ENCODE results near the gene TBX6. TPM values are rescaled to one million over a fixed set of nuclear protein-coding genes. Genes with fewer than 3 reads are reported as not detected.

TBX6 gene
- total and polyA plus RNA-seq, 2 donors (not counting 3 experiments of a cell fraction or from before 2014, with no cell fraction given) = 0.40 to 0.60 TPM

DNA sequence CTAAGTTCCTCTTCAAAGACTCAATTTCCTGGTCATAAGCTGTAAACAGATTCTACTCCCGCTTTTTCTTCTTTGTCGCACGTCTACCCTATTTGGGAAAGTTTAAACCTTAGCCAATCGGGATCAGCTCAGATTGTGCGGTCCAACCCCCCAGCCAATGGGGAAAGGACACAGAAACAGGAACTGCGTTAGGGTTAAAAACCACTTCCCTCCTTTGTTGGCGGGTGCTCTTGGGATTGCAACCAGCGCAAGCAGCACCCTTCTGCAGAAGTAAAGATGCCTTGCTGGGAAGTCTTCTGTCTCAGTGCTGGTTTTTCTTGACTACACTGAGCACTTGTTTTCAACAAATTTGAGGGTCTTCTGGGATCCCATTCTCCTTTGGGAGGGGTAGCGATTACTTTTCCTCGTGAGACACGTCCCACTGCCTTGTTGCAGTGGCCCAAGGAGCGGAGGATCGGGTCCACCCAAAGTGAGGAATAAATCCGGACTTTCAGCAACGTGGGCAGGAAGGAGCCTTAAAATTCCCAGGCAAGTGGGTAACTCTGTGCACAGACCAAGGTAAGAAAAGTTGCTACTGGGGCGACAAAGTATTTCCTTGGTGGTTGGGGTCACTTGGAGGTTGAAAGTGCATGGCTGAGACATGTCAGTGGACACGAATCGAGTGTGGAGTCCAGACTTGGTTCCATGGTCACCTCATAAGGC lies 5.3 kb upstream of the TBX6 start:
- CTCF ChIA-PET = interaction anchor here (1.7 kb wide), 1 partner anchor 16 kb away, joined by 7 read pairs; no protein-coding TSS in a partner anchor
- dilution Hi-C loops (cut with MboI; ENCODE audit: extremely low pct_ligation_motif_present, low sequenced_read_pairs) = no loop called here

More for the DNA sequence above, 5.3 kb upstream of the TBX6 start:
- no peak overlapping the region for H3K27ac ChIP-seq (ENCODE audit: insufficient read depth, low read depth, low read length)
- no peak overlapping the region for H3K9ac ChIP-seq (replicated peaks; ENCODE audit: extremely low read depth, insufficient read depth, low read length)
- H3K9me1 ChIP-seq (replicated peaks; ENCODE audit: control insufficient read depth, extremely low read depth, insufficient read depth, low read length) = no peaks in the 10 kb centered on the region
- TF ChIP-seq, protein P1, sequence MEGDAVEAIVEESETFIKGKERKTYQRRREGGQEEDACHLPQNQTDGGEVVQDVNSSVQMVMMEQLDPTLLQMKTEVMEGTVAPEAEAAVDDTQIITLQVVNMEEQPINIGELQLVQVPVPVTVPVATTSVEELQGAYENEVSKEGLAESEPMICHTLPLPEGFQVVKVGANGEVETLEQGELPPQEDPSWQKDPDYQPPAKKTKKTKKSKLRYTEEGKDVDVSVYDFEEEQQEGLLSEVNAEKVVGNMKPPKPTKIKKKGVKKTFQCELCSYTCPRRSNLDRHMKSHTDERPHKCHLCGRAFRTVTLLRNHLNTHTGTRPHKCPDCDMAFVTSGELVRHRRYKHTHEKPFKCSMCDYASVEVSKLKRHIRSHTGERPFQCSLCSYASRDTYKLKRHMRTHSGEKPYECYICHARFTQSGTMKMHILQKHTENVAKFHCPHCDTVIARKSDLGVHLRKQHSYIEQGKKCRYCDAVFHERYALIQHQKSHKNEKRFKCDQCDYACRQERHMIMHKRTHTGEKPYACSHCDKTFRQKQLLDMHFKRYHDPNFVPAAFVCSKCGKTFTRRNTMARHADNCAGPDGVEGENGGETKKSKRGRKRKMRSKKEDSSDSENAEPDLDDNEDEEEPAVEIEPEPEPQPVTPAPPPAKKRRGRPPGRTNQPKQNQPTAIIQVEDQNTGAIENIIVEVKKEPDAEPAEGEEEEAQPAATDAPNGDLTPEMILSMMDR (IDR thresholded peaks at IDR 0.05; ENCODE audit: extremely low read depth in 1 of 2, insufficient read depth in 1 of 2, low read depth in 1 of 2, low read length in 2 of 2) = no peak
- TF ChIP-seq EZH2 (IDR thresholded peaks at IDR 0.05; ENCODE audit: borderline replicate concordance, low read depth, low read length, severe bottlenecking) = no peak
- no peak for TF ChIP-seq MYC (IDR thresholded peaks at IDR 0.05; ENCODE audit: low read depth, low read length)
- TF ChIP-seq, protein P2, sequence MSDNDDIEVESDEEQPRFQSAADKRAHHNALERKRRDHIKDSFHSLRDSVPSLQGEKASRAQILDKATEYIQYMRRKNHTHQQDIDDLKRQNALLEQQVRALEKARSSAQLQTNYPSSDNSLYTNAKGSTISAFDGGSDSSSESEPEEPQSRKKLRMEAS (IDR thresholded peaks at IDR 0.05; ENCODE audit: insufficient read depth, insufficient read length) = no peak
- TF ChIP-seq POLR2AphosphoS5 (IDR thresholded peaks at IDR 0.05; ENCODE audit: insufficient read depth, low read depth, low read length) = no peak
- TF ChIP-seq GATA2 (IDR thresholded peaks at IDR 0.05; ENCODE audit: insufficient read depth, insufficient read length, low read depth, low read length) = no peak
- TF ChIP-seq POLR2A (IDR thresholded peaks at IDR 0.05; ENCODE audit: low read depth, low read length) = no peak
- TF ChIP-seq FOS (IDR thresholded peaks at IDR 0.05; ENCODE audit: borderline replicate concordance, insufficient read depth, low read length) = no peak
- TF ChIP-seq JUN (IDR thresholded peaks at IDR 0.05; ENCODE audit: borderline replicate concordance, insufficient read depth, insufficient read length, low read depth) = no peak
- FAIRE-seq = no peak
- H3K27me3 ChIP-seq (ENCODE audit: control insufficient read depth in 2 of 2, insufficient read depth in 2 of 2, low read length in 2 of 2) = no peaks in the 10 kb centered on the region
- no TSS peak for BruUV-seq (replicated peaks)
- peak; percentile 24 for DNase-seq (ENCODE audit: low read depth, low spot score)
- H2AFZ ChIP-seq (ENCODE audit: low read depth, low read length) = no peak overlapping the region
- H3K9me3 ChIP-seq (replicated peaks; ENCODE audit: control insufficient read depth, insufficient read depth, low read length) = peaks cover 3% of the 10 kb centered on the region
- H3K79me2 ChIP-seq (ENCODE audit: control insufficient read depth, insufficient read depth, low read length) = no peaks in the 10 kb centered on the region
- no peaks in the 10 kb centered on the region for H4K20me1 ChIP-seq (replicated peaks; ENCODE audit: control insufficient read depth, extremely low read depth, insufficient read depth, low read length)
- H3K36me3 ChIP-seq (ENCODE audit: control insufficient read depth in 2 of 2, extremely low read depth in 1 of 2, insufficient read depth in 2 of 2, low read length in 2 of 2) = peaks cover 0 to 8% of the 10 kb centered on the region in 2 experiments
- POLR2A ChIA-PET = no interaction called here
- H3K4me3 ChIP-seq (replicated peaks in 1 of 3; ENCODE audit: insufficient read depth in 1 of 3, low read depth in 1 of 3, low read length in 3 of 3) = no peak overlapping the region
- no peak overlapping the region for H3K4me2 ChIP-seq (ENCODE audit: insufficient read depth, low read length)
- peaks cover 16% of the 10 kb centered on the region for H3K4me1 ChIP-seq (ENCODE audit: control insufficient read depth, extremely low read depth, insufficient read depth, low read length)
- intact Hi-C loops (cut with micrococcal nuclease) = loop anchor here (1.0 to 10.0 kb wide), 3 partner anchors 26 to 558 kb away; partner anchors contain the start of genes FBRS, MAPK3, PRR14 and ZNF771
